NCI-H345 treated with DMSO at 0.1 percent for 48 hours (cell line): Measurements from ENCODE around the gene SPATS2L.

ENCODE experiments used
- DNase-seq: peaks from one replicate; lab custom pipeline; 2025; ENCODE audit not compliant: unreplicated experiment; lab: John Stamatoyannopoulos, UW

SPATS2L gene

DNA sequence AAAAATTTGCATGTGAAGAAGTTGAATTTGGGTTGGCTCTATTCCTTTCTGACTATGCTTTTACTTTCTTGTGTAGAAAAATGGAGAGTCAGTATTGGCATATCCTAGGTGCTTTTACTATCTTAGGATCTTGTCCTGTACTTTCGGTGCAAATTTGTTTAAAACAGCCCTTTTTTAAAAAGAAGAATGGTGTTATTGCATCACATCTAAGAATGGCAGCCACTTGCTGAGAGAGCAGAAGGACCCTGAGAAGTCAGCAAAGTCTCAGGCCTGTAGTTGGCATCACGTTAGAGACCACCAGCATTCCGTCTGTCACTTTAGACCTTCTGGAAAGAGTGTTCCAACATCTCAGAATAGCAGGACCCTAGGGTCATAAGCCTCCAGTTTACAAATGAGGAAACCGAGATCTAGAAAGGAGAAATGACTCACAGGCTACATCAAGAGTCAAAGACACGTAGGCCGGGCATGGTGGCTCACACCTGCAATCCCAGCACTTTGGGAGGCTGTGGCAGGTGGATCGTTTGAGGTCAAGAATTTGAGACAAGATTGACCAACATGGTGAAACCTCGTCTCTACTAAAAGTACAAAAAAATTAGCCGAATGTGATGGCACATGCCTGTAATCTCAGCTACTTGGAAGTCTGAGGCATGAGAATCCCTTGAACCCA is 42.5 kb downstream of the SPATS2L start:
- DNase-seq: no peak

DNA sequence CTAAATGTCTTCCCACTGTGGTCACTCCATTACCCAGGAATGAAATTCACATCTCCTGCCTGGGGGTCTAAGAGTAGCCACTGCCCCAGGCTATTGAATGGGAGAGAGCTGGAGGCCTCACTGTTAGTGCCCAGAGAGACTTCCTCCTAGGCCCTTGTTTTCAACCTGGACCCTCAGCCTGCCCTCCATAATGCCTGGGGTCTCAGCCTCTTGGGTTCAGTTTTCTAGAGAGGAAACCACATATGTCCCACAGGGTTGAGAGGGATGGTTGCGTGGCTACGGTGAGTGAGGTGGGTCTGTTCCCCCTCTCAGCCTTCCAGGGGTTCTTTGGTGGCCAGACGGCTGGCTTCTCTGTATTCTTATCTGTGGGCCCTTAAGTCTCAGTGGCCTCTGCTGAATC is 43.4 kb downstream of the SPATS2L start:
- DNase-seq: no peak

DNA sequence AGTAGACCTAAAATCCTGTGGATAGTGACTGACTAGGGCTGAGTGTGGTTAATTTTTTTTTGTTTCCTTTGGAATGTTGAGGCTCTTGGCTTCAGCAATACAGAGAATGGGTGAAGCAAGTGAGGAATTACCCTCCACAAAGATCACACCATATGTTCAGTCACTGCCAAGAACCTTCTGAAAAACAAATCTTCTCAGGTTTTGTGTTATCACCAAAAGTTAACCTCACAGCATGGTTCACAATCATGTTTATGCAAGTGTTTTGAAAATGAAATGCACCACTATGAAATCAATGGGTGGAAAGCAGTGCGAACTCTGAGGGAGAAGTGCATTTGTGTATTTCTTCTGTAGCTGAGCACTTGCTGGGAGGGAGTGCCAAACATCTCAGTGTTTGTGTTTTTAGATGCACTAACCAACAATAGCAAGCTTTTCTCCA is 44.4 kb downstream of the SPATS2L start:
- no peak for DNase-seq

DNA sequence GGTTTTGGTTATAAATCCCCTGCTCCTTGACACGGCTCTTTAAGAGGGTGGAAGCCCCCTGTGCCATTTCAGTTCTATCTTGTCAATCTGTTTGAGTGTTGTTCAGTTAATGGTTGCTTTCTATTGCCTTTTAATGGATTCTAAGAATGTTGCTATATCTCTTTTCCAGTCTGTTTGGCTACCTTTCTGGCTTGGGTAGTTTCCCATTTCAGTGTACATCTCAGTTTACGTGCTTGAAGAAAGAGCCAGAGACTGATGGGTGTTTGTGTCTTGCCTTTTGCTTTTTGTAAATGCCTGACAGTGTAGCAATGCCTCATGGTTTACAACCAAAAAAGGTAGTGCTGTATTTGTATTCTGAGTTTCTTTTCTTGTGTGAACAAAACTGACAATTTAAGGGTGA is 45.3 kb downstream of the SPATS2L start:
- DNase-seq: no peak

DNA sequence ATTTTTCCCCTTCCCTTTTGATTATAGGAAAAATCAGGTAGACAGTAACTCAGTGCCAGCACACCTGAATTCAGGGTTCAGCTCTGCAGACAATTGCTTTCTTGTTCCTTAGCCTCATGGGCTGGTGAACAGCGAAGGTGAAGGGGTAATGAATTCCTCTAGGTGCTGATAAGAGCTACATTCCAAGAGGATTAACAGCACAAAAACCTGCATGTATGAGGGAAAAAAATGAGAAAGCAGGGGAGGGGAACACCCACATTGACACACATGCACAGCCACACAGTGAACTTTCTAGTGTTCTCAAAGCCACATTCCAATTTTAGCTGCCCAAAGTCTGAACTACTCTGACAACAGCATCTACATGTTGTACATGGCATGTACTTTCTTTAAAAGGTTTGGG is 46.1 kb downstream of the SPATS2L start:
- no peak for DNase-seq

DNA sequence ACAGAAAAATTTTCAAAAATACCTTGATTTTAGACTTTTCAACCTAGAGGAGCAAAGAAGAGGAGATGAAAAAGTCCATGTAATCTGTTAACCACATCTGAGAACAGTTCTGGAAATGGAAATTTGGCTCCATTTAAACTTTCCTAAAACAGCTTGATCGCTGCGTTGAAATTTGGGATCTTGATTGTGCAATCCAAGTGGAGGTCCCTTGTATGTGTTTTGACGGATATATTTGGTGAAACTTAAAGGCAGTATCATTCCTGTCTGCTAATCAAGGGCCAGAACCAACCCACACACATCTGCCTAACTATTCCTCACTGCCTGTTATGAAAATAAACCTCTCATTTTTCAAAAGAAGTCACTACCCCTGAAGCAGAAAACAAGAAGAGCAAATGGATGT is 46.6 kb downstream of the SPATS2L start:
- no peak for DNase-seq

DNA sequence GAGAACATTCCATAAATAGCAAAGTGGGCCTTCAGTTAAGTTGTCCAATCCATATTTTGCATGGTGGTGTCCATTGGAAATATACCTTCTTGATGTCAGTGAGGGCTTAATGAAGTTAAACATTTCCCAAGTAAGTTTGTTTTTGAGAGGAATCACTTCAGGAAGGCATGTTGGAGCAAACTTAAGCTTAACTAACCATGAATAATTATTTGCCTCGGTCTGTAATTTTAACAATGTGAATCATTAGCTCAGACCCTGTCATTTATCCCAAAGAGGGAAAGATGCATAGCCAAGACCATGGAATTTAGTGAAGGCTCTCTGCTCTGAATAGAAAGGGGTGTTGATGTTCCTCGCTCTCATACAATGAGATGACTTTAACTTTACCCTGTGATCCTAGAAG is 47.4 kb downstream of the SPATS2L start:
- DNase-seq: no peak

DNA sequence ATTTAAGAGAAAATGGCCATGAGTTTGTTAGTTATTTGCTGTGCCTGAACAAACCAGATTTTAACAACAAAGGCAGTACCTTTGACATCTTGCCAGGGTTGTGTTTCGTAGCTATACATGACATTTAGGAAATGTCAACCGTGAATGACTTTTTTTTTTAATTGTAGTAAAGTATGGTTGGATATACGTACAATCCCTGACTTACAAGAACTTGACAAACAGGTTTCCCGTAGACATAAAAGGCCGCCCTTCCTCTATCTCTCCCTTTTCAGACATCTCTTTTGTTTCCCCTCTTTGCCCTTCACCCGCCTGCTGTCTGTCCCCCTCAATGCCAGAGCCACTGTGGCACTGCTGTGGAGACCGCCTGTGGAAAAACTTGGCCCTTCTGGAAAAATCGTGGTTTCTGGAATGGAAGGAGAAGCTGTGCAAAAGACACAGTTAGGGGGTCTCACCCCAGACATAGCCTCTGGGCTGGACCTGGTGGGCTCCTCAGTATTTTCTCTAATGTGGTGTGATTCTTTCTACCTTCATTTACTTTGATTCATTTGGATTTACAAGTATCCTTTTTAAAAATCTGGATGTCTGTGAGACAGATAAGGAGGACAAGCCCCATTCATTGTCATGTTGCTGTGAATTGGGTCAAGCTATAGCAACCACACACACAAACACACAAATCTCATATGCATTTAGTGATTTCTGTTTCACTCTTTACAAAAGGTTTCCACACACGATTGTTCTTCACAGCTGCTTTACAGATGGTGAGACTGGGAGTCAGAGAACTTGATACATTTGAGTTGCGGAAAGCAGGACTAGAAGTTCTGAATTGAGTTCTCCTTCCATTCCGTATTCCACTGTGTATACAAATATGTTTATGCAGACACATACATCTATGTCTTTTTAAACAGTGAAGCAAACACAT is 48.6 kb downstream of the SPATS2L start:
- peak; percentile 85 for DNase-seq

DNA sequence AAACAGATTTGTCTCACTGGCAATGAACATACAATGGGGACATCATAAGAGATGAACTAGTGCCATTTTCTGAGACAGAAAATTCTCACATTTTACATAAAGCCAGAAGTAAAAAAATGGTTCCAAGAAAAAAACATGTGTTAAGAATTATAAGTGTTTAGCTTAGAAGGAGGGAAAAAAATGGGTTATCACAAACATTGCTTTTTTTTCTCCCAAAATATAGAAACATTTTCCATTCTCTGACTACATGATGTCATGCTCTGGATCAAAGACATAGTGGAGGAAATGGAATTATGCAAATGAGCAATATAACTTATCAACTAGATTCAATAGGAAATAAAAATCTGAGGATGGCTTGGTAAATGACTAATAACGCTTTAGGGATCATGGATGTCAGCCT is 49.8 kb downstream of the SPATS2L start:
- DNase-seq: no peak

DNA sequence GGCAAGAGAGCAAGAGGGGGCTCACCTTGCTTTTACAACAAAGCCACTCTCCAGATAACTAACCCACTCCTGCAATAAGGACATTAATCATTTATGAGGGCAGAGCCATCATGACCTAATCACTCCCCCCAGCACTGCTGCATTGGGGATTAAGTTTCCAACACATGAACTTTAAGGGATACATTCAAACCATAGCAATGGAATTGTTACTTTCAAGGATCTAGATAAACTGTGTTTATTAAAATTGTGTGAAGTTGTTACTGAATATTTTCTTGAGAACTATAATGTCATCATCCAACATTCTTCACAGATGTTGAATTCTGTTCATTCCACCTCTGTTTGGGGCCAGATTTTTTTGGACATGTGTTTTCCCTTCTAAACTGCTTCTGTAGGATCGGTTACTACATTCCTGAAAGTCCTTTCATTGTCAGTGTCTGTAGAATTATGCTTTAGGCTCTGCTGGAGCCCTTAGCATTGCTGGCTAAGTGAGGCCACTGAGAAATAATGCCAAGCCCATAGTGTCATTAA is 50.4 kb downstream of the SPATS2L start:
- no peak for DNase-seq

DNA sequence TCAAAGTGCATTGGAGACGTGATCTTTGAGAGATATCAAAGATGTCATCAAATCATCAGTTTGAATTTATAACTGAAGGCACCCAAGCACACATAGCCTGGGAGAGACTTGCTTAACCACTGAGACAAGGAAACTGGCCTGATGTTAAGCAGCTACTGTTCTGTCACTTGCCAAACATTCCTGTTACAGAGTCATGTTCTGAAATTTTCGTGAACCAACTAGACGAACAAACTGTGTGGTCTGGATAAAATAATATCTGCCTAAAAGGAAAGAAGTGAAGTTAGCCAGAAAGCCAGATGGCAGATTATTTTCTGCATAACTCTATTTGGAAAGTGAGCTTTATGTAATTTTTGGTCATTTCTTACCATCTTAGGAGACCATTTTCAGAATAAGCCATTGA is 51.4 kb downstream of the SPATS2L start:
- DNase-seq: no peak

DNA sequence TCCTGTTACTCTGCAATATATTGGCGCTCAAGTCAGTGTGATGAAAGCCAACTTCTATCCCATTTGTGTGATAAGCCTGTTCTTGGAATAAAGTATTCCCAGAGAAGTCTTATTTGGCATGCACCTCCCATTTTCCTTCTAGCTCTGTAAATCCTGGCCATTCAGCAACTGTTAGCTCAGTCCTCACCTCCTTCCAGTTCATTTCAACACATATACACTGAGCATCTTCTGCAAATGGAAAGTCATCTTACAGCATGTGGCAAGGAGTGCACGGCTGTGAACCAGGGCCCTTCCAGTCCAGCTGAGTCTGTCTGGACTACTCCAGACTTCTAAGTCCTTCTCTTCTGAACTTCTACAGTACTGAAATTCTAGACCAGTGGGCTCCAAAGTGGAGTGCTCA is 53.1 kb downstream of the SPATS2L start:
- no peak for DNase-seq

DNA sequence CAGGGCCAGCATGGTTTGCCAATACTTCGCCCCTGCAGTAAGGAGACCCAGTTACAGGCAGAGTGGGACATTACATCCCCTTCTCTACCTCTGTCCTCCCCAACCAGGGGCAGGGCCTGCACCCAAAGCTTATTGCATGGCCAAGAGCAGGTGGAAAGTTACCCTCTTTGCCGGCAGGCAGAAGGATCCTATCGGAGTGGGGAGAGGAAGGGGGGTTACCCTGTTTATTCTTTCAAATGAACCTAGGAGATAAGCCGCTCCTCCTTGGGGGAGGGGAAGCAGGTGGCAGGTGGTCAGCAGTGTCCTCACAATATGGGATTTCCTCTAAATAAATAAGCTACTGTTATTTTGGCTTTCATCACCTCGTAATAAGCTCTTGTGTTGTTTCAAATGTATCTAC is 53.9 kb downstream of the SPATS2L start:
- peak; percentile 47 for DNase-seq

DNA sequence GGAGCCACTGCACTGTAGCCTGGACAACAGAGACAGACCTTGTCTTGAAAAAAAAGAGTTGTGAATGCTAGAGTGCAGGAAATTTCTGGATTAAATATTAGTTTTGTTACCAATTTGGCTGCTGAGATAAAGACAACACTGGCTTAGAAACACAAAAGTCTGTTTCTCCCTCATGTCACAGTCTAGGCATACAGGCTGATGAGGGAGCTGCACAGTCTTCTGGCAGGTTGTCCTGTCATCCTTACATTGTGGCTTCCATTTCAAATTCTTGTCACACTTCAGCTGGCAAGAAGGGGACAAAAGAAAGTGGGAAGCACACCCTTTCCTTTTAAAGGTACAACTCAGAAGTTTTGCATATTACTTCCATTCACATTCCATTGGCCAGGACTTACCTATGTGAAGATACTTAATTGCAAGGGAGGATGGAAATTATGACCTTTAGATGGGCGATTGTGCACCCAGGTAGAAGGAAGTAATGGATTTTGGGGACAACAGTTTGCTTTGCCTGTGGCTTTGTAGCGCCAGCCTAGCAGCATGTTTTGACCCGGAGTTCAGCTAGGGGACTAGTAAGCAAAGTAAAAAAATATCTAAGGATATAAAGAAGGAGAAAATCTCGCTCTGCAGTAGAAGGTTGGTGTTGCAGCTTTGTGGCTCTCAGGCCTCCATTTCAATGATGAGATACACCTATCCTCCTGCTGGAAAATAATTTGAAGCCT is 55.9 kb downstream of the SPATS2L start:
- no peak for DNase-seq

DNA sequence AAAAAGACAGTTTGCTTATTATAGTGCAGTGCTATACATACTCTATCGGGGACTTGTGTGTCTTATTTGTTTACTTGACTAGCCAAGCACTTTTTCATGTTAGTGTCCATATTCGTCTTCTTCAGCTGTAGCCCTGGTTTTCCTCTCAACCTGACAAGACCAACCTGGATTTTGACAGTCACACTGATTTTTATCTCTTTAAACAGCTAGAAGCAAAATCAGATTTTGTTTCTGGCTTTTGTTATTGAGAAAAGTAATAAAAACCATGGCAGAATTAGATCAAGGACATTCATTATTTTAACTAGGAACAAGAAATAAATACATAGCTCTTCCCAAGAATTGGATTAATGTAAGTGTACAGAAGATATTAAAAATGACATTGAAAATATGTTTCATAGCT is 56.8 kb downstream of the SPATS2L start:
- no peak for DNase-seq

DNA sequence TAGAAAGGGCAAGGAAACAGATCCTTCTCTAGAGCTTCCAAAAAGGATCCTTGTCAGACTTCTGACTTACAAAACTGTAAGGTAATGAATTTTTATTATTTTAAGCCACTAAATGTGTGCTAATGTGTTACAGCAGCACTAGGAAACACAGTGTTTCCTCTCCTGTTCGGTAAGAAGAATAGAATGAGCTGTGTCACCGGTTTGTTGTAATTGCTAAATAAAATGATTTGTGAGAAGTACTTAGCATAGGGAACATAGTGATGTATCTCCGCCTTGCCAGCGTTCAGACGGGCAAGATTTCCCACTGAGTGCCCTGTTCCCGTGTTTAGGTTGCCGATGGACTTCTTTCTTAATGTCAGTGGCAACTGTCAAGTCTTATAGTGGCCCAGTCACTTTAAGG is 57.6 kb downstream of the SPATS2L start:
- DNase-seq: no peak

DNA sequence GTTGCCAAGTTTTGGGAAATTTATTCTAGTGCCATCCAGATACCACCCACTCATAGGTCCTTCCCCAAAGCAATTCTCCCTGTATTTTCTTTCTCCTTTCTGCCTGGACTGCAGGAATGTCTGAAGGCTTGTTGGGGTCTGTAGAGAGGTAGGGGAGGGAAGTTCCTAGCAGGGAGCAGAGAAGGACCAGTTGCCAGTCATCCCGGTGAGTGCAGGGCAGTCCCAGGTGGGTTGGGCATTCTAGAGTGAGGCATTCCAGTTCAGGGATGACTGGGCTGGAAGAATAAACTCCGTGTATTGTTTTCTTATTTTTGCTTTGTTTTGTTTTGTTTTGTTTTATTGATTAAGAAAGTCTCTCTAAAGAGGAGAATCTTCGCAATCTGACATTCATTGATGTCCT is 58.1 kb downstream of the SPATS2L start:
- DNase-seq: no peak

DNA sequence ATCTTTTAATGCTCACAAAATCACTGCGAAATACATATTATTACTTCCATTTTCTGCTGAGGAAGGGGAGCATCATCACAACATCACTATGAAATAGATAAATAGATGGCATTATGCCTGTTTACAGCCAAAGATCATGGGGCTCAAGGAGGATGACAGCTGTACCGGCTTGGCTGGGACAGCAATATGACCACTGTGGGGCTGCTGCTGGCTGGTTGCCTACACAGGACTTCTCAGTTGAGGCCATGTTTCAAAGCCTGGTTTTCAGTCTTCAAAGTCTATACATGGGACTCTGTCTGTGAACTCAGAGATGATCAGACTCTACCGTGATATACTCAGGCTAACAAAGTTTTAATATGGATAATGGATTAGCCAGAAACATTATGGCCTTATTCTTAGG is 58.7 kb downstream of the SPATS2L start:
- no peak for DNase-seq

DNA sequence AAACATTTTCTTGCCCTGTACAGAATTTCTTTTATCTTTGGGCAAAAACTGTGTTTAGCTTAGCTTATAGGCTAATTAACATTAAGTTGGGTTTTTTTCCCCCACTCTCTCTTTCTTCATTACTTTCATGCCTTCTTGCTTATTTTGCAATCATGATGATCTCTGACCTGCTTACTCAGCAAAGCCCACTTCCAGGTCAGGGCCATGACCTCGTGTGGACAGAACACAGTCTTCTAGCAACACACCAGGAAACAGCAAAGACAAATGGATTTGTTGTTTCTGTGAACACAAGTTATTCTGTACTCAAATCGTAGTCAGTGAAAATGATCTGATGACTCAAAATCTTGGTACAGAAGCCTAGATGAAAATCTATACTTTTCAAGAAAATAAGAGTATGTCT is 60.7 kb downstream of the SPATS2L start:
- no peak for DNase-seq

DNA sequence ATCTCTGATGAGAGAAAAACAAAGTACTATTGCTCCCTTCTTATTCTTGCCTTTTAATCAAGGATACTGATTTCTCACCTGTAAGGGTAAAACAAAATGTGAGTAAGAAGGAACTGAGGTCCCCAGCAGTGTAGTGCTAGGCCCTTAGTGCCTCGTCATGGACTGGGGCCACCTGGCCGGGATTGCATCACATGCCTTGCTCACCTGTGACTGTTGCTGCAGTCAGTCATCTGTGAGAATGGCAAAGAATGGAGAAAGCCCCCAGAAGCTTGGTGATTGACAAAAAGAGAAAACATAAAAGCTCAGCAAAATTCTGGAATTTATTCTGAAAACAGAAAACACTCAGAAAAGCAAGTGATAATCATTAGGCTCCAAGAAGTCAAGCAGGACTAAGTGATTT is 63.4 kb downstream of the SPATS2L start:
- no peak for DNase-seq

DNA sequence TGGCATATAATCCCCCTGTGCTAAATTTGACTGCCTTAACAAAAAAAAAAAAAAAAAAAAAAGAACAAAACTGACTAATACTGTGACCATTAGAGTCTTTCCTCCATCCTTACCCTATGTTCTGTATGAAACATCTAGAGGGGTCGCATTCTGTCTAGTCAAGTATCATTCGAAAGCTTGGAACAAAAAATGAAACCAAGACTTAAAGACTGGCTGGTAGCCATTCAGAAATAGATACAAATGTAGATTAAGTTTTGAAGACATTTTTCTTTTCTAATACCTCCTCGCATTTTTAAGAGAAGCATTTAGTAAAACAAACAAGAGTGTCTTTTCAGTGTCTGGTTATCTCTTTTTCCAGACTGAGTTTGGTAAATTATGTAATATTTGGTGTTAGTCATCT is 66.7 kb downstream of the SPATS2L start:
- no peak for DNase-seq

DNA sequence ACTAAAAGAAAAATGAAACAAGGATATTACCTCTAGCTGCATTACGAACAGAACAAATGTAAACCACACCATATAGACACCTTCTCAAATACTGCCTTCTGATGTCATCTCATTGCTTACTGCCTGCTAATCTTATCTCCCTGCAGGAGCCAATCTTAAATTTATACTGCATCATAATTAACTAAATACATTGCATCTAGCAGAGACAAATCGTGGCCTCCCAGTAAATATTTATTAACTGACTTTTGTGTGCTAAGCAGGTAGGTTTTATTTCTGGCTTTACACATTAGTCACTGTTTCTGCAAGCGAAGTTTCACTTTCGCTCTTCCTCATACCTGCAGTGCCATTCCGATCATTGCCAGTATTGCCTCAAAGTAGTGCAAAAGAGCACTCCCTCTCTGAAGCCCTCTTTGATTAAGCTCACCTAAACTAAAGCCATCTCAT is 67.5 kb downstream of the SPATS2L start:
- DNase-seq: no peak
